ENCODE results near the gene EXOSC5.
"Not testable (repeated sequence)": the region's sequence is repeated elsewhere in the genome, so short reads cannot be mapped to it uniquely, and the experiment has no call there.

The EXOSC5 gene

DNA sequence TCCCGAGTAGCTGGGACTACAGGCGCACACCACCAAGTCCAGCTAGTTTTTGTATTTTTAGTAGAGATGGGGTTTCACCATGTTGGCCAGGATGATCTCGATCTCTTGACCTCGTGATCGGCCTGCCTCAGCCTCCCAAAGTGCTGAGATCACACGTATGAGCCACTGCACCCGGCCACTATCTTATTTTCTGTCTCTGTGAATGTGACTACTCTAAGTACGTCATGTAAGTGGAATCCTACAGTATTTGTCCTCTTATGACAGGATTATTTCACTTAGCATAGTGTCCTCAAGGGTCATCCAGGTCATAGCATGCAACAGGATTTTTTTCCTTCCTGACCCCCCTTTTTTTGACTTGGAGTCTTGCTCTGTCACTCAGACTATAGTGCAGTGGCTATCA, 25.6 kb downstream of the EXOSC5 start:
- Histone ChIP-seq H3K4me3 (ENCODE audit: low read depth, low read length) (no peak overlapping the region), H3K36me3 (replicated peaks) (no peaks in the 10 kb centered on the region), H3K27me3 (replicated peaks) (no peaks in the 10 kb centered on the region), H3K27ac (no peak overlapping the region)
- TF ChIP-seq, protein P1, sequence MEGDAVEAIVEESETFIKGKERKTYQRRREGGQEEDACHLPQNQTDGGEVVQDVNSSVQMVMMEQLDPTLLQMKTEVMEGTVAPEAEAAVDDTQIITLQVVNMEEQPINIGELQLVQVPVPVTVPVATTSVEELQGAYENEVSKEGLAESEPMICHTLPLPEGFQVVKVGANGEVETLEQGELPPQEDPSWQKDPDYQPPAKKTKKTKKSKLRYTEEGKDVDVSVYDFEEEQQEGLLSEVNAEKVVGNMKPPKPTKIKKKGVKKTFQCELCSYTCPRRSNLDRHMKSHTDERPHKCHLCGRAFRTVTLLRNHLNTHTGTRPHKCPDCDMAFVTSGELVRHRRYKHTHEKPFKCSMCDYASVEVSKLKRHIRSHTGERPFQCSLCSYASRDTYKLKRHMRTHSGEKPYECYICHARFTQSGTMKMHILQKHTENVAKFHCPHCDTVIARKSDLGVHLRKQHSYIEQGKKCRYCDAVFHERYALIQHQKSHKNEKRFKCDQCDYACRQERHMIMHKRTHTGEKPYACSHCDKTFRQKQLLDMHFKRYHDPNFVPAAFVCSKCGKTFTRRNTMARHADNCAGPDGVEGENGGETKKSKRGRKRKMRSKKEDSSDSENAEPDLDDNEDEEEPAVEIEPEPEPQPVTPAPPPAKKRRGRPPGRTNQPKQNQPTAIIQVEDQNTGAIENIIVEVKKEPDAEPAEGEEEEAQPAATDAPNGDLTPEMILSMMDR (IDR thresholded peaks at IDR 0.05; ENCODE audit: low read depth, low read length, missing control alignments): no peak
- no peak for DNase-seq
- in situ Hi-C loops (cut with HindIII; ENCODE audit: low pct_ligation_motif_present, low sequenced_read_pairs): no loop called here

DNA sequence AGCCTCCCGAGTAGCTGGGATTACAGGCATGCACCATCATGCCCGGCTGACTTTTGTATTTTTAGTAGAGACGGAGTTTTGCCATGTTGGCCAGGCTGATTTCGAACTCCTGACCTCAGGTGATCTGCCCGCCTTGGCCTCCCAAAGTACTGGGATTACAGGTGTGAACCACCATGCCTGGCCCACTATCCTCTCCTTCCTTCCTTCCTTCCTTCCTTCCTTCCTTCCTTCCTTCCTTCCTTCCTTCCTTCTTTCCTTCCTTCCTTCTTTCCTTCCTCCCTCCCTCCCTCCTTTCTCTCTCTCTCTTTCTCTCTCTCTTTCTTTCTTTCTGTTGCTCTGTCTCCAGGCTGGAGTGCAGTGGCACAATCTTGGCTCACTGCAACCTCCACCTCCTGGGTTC, 26.0 kb downstream of the EXOSC5 start:
- in situ Hi-C loops (cut with HindIII; ENCODE audit: low pct_ligation_motif_present, low sequenced_read_pairs); H3K36me3 ChIP-seq (replicated peaks); H3K4me3 ChIP-seq (ENCODE audit: low read depth, low read length); DNase-seq; H3K27me3 ChIP-seq (replicated peaks); H3K27ac ChIP-seq: not testable (repeated sequence)

DNA sequence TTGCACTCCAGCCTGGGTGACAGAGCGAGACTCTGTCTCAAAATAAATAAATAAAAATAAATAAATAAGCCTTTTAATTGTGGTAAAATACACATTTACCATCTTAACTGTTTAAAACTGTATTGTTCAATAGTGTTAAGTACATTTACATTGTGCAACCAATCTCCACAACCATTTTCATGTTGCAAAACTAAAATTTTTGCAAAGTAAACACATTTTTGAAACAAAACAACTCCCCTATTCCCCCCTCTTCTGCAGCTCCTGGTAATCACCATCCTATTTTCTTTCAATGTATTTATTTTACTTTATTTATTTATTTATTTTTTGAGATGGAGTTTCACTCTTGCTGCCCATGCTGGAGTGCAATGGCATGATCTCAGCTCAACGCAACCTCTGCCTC, 27.4 kb downstream of the EXOSC5 start:
- DNase-seq: no peak
- Histone ChIP-seq H3K27ac (no peak overlapping the region), H3K36me3 (replicated peaks) (no peaks in the 10 kb centered on the region), H3K4me3 (ENCODE audit: low read depth, low read length) (no peak overlapping the region), H3K27me3 (replicated peaks) (no peaks in the 10 kb centered on the region)
- in situ Hi-C loops (cut with HindIII; ENCODE audit: low pct_ligation_motif_present, low sequenced_read_pairs): no loop called here
- TF ChIP-seq, protein P1 (IDR thresholded peaks at IDR 0.05; ENCODE audit: low read depth, low read length, missing control alignments): no peak

DNA sequence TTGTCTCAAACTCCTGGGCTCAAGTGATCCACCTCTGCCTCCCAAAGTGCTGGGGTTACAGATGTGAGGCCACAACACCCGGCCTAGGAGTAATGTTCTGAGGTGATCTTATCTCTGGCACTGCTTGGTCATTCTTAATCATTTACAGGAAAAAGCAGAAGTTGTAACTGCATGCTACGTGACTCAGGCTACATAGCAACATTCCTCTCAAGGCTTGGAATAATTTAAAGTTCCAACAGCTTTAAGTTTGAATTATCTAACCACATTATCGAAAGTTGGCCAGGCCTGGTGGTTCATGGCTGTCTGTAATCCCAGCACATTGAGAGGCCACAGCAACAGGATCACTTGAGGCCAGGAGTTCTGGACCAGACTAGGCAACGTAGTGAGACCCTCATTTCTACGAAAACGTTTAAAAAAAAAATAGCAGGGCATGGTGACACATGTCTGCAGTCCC, 29.3 kb downstream of the EXOSC5 start:
- in situ Hi-C loops (cut with HindIII; ENCODE audit: low pct_ligation_motif_present, low sequenced_read_pairs): no loop called here
- Histone ChIP-seq H3K27me3 (replicated peaks) (no peaks in the 10 kb centered on the region), H3K36me3 (replicated peaks) (no peaks in the 10 kb centered on the region), H3K27ac (peak overlapping the region; percentile 50), H3K4me3 (ENCODE audit: low read depth, low read length) (no peak overlapping the region)
- TF ChIP-seq, protein P1 (IDR thresholded peaks at IDR 0.05; ENCODE audit: low read depth, low read length, missing control alignments): no peak
- peak; percentile 79 for DNase-seq

DNA sequence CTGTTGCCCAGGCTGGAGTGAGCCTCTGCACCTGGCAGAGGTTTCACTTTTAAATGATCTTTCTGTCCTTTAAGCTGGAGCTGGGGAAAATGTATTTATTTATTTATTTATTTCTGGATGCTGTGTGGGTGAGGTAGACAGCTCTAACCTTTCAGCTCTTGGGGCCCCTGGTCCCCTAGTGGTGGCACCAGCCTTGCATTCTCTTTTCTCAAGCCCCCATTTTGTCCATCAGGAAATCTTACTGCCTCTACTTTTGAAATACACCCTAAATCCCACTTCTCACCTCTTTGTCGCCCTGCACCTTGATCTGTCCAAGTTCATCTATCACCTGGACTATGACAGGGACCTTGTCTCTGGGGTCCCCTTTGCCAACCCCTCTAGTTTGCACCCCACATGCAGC, 31.1 kb downstream of the EXOSC5 start:
- Histone ChIP-seq H3K36me3 (replicated peaks) (no peaks in the 10 kb centered on the region), H3K27ac (no peak overlapping the region), H3K4me3 (ENCODE audit: low read depth, low read length) (no peak overlapping the region), H3K27me3 (replicated peaks) (no peaks in the 10 kb centered on the region)
- no peak for DNase-seq
- in situ Hi-C loops (cut with HindIII; ENCODE audit: low pct_ligation_motif_present, low sequenced_read_pairs): no loop called here
- TF ChIP-seq, protein P1 (IDR thresholded peaks at IDR 0.05; ENCODE audit: low read depth, low read length, missing control alignments): peak; percentile 43

DNA sequence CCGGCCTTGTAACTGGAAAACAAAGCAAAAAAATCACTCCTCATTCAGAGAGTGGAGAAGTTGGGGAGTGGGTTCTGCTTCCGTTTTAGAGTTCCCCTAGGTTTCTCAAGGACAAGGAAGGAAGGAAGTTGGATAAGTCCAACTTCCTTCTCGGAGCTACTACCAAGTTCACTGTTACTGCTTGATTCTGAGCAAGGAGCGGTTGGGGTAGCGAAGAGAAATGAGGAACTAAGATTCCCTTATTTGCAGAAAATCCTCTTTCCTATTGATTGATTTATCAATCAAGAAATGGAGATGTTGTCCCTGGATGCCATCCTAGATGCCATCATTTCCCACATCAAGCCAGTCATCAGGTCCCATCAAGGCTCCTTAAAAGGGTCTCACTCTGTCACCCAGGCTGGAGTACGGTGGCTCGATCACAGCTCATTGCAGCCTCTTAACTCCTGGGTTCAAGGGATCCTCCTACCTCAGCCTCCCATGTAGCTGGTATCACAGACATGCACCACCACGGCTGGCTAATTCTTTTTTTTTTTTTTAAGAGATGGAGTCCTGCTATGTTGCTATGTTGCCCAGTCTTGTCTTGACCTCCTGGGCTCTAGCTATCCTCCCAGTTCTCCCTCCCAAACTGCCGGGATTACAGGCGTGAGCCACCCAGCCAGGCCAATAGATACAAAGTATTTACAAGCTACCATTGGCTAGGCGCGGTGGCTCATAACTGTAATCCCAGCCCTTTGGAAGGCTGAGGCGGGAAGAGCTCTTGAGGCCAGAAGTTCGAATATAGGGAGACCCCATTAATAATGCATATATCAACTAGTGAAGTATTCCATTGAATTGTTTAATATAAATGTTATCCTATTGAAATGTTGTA, 32.4 kb downstream of the EXOSC5 start:
- TF ChIP-seq, protein P1 (IDR thresholded peaks at IDR 0.05; ENCODE audit: low read depth, low read length, missing control alignments): no peak
- no peaks in the 10 kb centered on the region for H3K27me3 ChIP-seq (replicated peaks)
- H3K27ac ChIP-seq: peak overlapping the region; percentile 100
- no peaks in the 10 kb centered on the region for H3K36me3 ChIP-seq (replicated peaks)
- in situ Hi-C loops (cut with HindIII; ENCODE audit: low pct_ligation_motif_present, low sequenced_read_pairs): no loop called here
- H3K4me3 ChIP-seq (ENCODE audit: low read depth, low read length): peak overlapping the region; percentile 79
- no peak for DNase-seq
